ENCODE measurements around the gene BLMH. TPM values are rescaled to one million over a fixed set of nuclear protein-coding genes. Genes with fewer than 3 reads are reported as not detected.

The BLMH gene
- total and polyA plus RNA-seq, 9 of the 15 experiments (the other 6 are each of a cell fraction or from before 2014, with no cell fraction given): 26.0 to 118 (median 67.3) TPM

DNA sequence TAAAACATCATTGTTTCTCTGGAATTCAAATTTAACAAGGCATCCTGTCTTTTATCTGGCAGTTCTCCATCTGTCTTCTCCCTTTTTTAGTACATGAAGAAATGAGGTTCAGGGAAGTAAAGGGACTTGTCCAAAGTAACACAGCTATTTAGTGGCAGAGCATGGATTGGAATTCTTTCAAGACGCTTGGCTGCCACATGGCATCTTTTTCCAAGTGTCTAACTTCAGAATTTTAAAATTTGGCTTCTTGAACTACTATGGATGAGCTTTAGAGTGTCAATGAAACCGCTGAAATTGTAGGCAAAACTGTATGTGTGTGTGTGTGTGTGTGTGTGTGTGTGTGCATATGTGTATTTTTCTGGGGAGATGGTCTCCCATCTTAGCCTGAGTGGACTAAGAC is 47.3 kb upstream of the BLMH start:
- Histone ChIP-seq H3K9me1 (ENCODE audit: control insufficient read depth, insufficient read depth, low read length) (no peaks in the 10 kb centered on the region), H3K27ac (ENCODE audit: extremely low read depth, low read depth, low read length) (no peak overlapping the region), H3K4me2 (ENCODE audit: insufficient read depth, low read length) (no peak overlapping the region), H3K79me2 (ENCODE audit: control insufficient read depth, insufficient read depth, low read length) (no peaks in the 10 kb centered on the region), H3K27me3 (ENCODE audit: control insufficient read depth in 2 of 2, insufficient read depth in 2 of 2, low read length in 2 of 2) (no peaks in the 10 kb centered on the region), H2AFZ (ENCODE audit: low read depth, low read length) (no peak overlapping the region), H3K4me3 (no peak overlapping the region), H3K36me3 (ENCODE audit: control insufficient read depth, insufficient read depth, low read length) (no peaks in the 10 kb centered on the region), H3K9me3 (replicated peaks; ENCODE audit: control insufficient read depth, insufficient read depth, low read depth, low read length) (no peaks in the 10 kb centered on the region), H4K20me1 (replicated peaks; ENCODE audit: control insufficient read depth, insufficient read depth, low read length) (no peaks in the 10 kb centered on the region), H3K4me1 (replicated peaks in 1 of 2; ENCODE audit: control insufficient read depth in 2 of 2, insufficient read depth in 2 of 2, low read length in 2 of 2) (peaks cover 0 to 6% of the 10 kb centered on the region in 2 experiments; a peak in 2 of 5 replicates), H3K9ac (ENCODE audit: insufficient read depth in 1 of 2, low read depth in 2 of 2, low read length in 2 of 2) (no peak overlapping the region)
- WGBS (ENCODE audit: insufficient coverage, low coverage, missing lambda C conversion rate): 25% methylated on average over 2 of the region's 2 CpGs
- FAIRE-seq: no peak
- in situ Hi-C loops (cut with MboI): loop anchor here (5.0 to 25.0 kb wide), 2 partner anchors 232 to 373 kb away; no protein-coding TSS in a partner anchor
- no peak for ATAC-seq
- no peak for DNase-seq (ENCODE audit: extremely low read depth in 1 of 4, low spot score in 3 of 4)
- ChIA-PET CTCF (ENCODE audit: low intra/inter-chr PET ratio) (no interaction called here), POLR2A (interaction anchor here (1.7 kb wide), 1 partner anchor 12 kb away, joined by 4 read pairs; no protein-coding TSS in a partner anchor)
- intact Hi-C loops (cut with micrococcal nuclease): loop anchor here (10.0 kb wide), 1 partner anchor 64 kb away; no protein-coding TSS in a partner anchor
- no TSS peak for BruUV-seq (replicated peaks)
- TF ChIP-seq IFI16 (CRISPR knock-in tag; IDR thresholded peaks at IDR 0.05) (no peak), ZNF165 (CRISPR knock-in tag; IDR thresholded peaks at IDR 0.05; ENCODE audit: borderline replicate concordance) (no peak), ZNF184 (CRISPR knock-in tag; IDR thresholded peaks at IDR 0.05) (no peak), TEAD2 (tag; IDR thresholded peaks at IDR 0.05) (no peak), TCF7 (IDR thresholded peaks at IDR 0.05; ENCODE audit: borderline replicate concordance) (no peak), SMARCA5 (IDR thresholded peaks at IDR 0.05) (no peak), KAT2B (IDR thresholded peaks at IDR 0.05; ENCODE audit: low read depth, low read length) (no peak), PCBP2 (IDR thresholded peaks at IDR 0.05; ENCODE audit: low read depth, low read length, poor library complexity, severe bottlenecking) (no peak), NBN (IDR thresholded peaks at IDR 0.05; ENCODE audit: low read depth) (no peak), ZNF146 (CRISPR knock-in tag; IDR thresholded peaks at IDR 0.05; ENCODE audit: unreplicated experiment) (no peak), BHLHE40 (IDR thresholded peaks at IDR 0.05; ENCODE audit: low read length) (no peak), ZZZ3 (IDR thresholded peaks at IDR 0.05) (no peak), POLR2B (IDR thresholded peaks at IDR 0.05; ENCODE audit: low read depth, partially characterized antibody) (no peak)
- TF ChIP-seq, protein P1, sequence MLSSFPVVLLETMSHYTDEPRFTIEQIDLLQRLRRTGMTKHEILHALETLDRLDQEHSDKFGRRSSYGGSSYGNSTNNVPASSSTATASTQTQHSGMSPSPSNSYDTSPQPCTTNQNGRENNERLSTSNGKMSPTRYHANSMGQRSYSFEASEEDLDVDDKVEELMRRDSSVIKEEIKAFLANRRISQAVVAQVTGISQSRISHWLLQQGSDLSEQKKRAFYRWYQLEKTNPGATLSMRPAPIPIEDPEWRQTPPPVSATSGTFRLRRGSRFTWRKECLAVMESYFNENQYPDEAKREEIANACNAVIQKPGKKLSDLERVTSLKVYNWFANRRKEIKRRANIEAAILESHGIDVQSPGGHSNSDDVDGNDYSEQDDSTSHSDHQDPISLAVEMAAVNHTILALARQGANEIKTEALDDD (IDR thresholded peaks at IDR 0.05): no peak
- TF ChIP-seq, protein P2, sequence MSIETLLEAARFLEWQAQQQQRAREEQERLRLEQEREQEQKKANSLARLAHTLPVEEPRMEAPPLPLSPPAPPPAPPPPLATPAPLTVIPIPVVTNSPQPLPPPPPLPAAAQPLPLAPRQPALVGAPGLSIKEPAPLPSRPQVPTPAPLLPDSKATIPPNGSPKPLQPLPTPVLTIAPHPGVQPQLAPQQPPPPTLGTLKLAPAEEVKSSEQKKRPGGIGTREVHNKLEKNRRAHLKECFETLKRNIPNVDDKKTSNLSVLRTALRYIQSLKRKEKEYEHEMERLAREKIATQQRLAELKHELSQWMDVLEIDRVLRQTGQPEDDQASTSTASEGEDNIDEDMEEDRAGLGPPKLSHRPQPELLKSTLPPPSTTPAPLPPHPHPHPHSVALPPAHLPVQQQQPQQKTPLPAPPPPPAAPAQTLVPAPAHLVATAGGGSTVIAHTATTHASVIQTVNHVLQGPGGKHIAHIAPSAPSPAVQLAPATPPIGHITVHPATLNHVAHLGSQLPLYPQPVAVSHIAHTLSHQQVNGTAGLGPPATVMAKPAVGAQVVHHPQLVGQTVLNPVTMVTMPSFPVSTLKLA (conservative IDR thresholded peaks at IDR 0.05): no peak
- TF ChIP-seq, protein P3, sequence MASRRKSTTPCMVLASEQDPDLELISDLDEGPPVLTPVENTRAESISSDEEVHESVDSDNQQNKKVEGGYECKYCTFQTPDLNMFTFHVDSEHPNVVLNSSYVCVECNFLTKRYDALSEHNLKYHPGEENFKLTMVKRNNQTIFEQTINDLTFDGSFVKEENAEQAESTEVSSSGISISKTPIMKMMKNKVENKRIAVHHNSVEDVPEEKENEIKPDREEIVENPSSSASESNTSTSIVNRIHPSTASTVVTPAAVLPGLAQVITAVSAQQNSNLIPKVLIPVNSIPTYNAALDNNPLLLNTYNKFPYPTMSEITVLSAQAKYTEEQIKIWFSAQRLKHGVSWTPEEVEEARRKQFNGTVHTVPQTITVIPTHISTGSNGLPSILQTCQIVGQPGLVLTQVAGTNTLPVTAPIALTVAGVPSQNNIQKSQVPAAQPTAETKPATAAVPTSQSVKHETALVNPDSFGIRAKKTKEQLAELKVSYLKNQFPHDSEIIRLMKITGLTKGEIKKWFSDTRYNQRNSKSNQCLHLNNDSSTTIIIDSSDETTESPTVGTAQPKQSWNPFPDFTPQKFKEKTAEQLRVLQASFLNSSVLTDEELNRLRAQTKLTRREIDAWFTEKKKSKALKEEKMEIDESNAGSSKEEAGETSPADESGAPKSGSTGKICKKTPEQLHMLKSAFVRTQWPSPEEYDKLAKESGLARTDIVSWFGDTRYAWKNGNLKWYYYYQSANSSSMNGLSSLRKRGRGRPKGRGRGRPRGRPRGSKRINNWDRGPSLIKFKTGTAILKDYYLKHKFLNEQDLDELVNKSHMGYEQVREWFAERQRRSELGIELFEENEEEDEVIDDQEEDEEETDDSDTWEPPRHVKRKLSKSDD (conservative IDR thresholded peaks at IDR 0.05; ENCODE audit: low read length): no peak

All from K562 (cell line).